ENCODE data around the gene SKIC2. TPM values are rescaled to one million over a fixed set of nuclear protein-coding genes. Genes with fewer than 3 reads are reported as not detected.

The SKIC2 gene
- total and polyA plus RNA-seq, 2 donors (not counting 3 experiments of a cell fraction or from before 2014, with no cell fraction given): 52.8 to 76.7 TPM

- intact Hi-C loops (cut with micrococcal nuclease): no loop called here
- CTCF ChIA-PET: no interaction called here
- H3K9me3 ChIP-seq (replicated peaks; ENCODE audit: control insufficient read depth, insufficient read depth, low read length): no peaks in the 10 kb centered on the region
- peaks cover 24% of the 10 kb centered on the region for H3K79me2 ChIP-seq (ENCODE audit: control insufficient read depth, insufficient read depth, low read length)
- H3K36me3 ChIP-seq (ENCODE audit: control insufficient read depth in 2 of 2, extremely low read depth in 1 of 2, insufficient read depth in 2 of 2, low read length in 2 of 2): peaks cover 9 to 46% of the 10 kb centered on the region in 2 experiments
- H4K20me1 ChIP-seq (replicated peaks; ENCODE audit: control insufficient read depth, extremely low read depth, insufficient read depth, low read length): no peaks in the 10 kb centered on the region
- H3K9ac ChIP-seq (replicated peaks; ENCODE audit: extremely low read depth, insufficient read depth, low read length): no peak overlapping the region
- no peak overlapping the region for H3K4me3 ChIP-seq (replicated peaks in 1 of 3; ENCODE audit: insufficient read depth in 1 of 3, low read depth in 1 of 3, low read length in 3 of 3)
- no peaks in the 10 kb centered on the region for H3K9me1 ChIP-seq (replicated peaks; ENCODE audit: control insufficient read depth, extremely low read depth, insufficient read depth, low read length)
- dilution Hi-C loops (cut with MboI; ENCODE audit: extremely low pct_ligation_motif_present, low sequenced_read_pairs): no loop called here
- FAIRE-seq (no peak), DNase-seq (ENCODE audit: low read depth, low spot score) (no peak)
- POLR2A ChIA-PET: no interaction called here
- TF ChIP-seq CTCF (IDR thresholded peaks at IDR 0.05; ENCODE audit: extremely low read depth in 1 of 2, insufficient read depth in 1 of 2, low read depth in 1 of 2, low read length in 2 of 2): no peak
- TF ChIP-seq POLR2A (IDR thresholded peaks at IDR 0.05; ENCODE audit: low read depth, low read length): no peak
- TF ChIP-seq JUN (IDR thresholded peaks at IDR 0.05; ENCODE audit: borderline replicate concordance, insufficient read depth, insufficient read length, low read depth): no peak
- no peak for TF ChIP-seq FOS (IDR thresholded peaks at IDR 0.05; ENCODE audit: borderline replicate concordance, insufficient read depth, low read length)
- TF ChIP-seq MAX (IDR thresholded peaks at IDR 0.05; ENCODE audit: insufficient read depth, insufficient read length): no peak
- TF ChIP-seq POLR2AphosphoS5 (IDR thresholded peaks at IDR 0.05; ENCODE audit: insufficient read depth, low read depth, low read length): no peak
- H3K4me1 ChIP-seq (ENCODE audit: control insufficient read depth, extremely low read depth, insufficient read depth, low read length): peaks cover 16% of the 10 kb centered on the region
- H3K4me2 ChIP-seq (ENCODE audit: insufficient read depth, low read length): no peak overlapping the region
- no peak overlapping the region for H2AFZ ChIP-seq (ENCODE audit: low read depth, low read length)
- BruUV-seq (replicated peaks): no TSS peak
- H3K27ac ChIP-seq (ENCODE audit: insufficient read depth, low read depth, low read length): no peak overlapping the region
- H3K27me3 ChIP-seq (ENCODE audit: control insufficient read depth in 2 of 2, insufficient read depth in 2 of 2, low read length in 2 of 2): no peaks in the 10 kb centered on the region
Measured at GRCh38 chr6:31968326-31968725, 9.4 kb downstream of the SKIC2 start.
